VCaP (cell line): ENCODE results near the gene ARID2.

ENCODE experiments used
- H3K27ac ChIP-seq: fragments of 450-650 bp; 2 replicates; pipeline ENCODE4 v1.5.1; 2017
- TF ChIP-seq, protein P1 (sequence below): fragments of 450-650 bp; conservative IDR thresholded peaks from 2 replicates; pipeline ENCODE4 v1.5.1; 2017; ENCODE audit warnings: mild to moderate bottlenecking, moderate library complexity

Gene ARID2, protein sequence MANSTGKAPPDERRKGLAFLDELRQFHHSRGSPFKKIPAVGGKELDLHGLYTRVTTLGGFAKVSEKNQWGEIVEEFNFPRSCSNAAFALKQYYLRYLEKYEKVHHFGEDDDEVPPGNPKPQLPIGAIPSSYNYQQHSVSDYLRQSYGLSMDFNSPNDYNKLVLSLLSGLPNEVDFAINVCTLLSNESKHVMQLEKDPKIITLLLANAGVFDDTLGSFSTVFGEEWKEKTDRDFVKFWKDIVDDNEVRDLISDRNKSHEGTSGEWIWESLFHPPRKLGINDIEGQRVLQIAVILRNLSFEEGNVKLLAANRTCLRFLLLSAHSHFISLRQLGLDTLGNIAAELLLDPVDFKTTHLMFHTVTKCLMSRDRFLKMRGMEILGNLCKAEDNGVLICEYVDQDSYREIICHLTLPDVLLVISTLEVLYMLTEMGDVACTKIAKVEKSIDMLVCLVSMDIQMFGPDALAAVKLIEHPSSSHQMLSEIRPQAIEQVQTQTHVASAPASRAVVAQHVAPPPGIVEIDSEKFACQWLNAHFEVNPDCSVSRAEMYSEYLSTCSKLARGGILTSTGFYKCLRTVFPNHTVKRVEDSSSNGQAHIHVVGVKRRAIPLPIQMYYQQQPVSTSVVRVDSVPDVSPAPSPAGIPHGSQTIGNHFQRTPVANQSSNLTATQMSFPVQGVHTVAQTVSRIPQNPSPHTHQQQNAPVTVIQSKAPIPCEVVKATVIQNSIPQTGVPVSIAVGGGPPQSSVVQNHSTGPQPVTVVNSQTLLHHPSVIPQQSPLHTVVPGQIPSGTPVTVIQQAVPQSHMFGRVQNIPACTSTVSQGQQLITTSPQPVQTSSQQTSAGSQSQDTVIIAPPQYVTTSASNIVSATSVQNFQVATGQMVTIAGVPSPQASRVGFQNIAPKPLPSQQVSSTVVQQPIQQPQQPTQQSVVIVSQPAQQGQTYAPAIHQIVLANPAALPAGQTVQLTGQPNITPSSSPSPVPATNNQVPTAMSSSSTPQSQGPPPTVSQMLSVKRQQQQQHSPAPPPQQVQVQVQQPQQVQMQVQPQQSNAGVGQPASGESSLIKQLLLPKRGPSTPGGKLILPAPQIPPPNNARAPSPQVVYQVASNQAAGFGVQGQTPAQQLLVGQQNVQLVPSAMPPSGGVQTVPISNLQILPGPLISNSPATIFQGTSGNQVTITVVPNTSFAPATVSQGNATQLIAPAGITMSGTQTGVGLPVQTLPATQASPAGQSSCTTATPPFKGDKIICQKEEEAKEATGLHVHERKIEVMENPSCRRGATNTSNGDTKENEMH (N-terminal part only)

DNA sequence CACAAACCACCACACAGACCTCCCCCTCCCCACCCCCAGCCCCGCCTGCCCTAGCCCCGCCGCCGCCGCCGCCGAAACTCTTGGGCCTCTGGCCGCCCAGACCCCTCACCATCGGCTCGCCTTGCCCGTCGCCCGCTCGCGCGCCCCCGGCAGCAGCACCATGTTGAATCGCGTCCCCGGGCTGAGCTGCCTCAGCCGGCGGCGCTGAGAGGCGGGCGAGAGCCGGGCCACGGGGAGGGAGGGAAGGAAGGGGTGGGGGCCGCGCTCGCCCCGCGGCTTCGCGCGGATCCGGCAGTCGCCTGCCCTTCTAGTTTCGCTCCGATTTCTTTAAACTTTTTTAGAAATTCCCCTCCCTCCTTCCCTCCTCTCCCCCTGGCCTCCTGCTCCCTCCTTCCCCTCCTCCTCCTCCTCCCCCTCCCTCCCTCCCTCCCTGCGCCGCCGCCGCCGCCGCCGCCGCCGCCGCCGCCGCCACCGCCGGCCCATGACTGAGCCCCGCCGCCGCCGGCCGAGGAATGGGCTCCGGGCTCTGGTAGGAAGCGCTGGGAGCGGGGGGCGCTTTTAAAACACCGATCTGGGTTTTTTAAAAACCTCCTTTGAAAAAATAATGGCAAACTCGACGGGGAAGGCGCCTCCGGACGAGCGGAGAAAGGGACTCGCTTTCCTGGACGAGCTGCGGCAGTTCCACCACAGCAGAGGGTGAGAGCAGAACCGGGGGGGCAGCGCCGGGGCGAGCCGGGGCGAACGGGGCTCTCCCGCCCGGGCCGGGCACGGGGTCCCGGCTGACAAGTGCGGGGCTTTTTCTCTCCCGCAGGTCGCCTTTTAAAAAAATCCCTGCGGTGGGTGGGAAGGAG lies at the start of gene ARID2:
TSS of gene ARID2 (plus strand) at position 474 of the 851 bp plus-strand sequence. CDS start at position 605, 131 bp downstream.
- H3K27ac ChIP-seq, result peak within 1 kb of the TSS; percentile 100
- TF ChIP-seq, protein P1, sequence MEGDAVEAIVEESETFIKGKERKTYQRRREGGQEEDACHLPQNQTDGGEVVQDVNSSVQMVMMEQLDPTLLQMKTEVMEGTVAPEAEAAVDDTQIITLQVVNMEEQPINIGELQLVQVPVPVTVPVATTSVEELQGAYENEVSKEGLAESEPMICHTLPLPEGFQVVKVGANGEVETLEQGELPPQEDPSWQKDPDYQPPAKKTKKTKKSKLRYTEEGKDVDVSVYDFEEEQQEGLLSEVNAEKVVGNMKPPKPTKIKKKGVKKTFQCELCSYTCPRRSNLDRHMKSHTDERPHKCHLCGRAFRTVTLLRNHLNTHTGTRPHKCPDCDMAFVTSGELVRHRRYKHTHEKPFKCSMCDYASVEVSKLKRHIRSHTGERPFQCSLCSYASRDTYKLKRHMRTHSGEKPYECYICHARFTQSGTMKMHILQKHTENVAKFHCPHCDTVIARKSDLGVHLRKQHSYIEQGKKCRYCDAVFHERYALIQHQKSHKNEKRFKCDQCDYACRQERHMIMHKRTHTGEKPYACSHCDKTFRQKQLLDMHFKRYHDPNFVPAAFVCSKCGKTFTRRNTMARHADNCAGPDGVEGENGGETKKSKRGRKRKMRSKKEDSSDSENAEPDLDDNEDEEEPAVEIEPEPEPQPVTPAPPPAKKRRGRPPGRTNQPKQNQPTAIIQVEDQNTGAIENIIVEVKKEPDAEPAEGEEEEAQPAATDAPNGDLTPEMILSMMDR, result no peak

- TF ChIP-seq, protein P1, result no peak
Measured at GRCh38 chr12:45680362-45680761, 49.1 kb upstream of the ARID2 start.

DNA sequence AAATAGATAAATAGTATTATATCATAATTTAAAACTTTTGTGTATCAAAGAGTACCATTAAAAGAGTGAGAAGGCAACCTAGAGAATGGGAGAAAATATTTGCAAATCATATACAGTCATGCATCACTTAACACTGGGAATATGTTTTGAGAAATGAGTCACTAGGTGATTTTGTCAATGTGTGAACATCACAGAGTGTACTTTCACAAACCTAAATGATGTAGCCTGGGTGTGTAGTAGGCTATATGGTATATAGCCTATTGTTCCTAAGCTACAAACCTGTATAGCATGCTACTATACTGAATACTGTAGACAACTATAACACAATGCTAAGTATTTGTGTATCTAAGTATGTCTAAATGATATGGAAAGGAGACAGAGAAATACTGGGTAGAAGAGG lies 48.0 kb upstream of the ARID2 start:
- H3K27ac ChIP-seq, result no peak overlapping the region
- TF ChIP-seq, protein P1, result no peak

More at GRCh38 chr12:45680362-45680761, 49.1 kb upstream of the ARID2 start:
- no peak overlapping the region for H3K27ac ChIP-seq

DNA sequence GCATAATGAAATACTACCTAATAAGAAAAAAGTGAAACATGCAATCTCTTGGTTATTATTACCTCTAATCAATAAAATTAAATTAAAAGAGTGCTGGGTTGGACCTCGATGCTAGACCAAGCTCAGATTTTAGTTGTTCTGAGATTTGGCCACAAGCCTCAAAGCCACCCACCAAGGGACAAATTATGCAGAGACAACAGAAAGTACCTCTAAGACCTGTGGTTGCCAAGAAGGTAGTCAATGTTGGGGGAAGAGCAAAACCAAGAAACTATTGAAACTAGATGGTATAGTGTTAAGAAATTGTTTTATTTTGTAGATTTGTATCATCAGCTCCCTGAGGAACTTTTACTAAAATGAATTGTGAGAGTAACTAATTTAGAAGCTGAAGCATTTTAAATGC lies 43.8 kb upstream of the ARID2 start:
- no peak overlapping the region for H3K27ac ChIP-seq
- TF ChIP-seq, protein P1, result no peak

- H3K27ac ChIP-seq, result no peak overlapping the region
- TF ChIP-seq, protein P1, result no peak
Measured at GRCh38 chr12:45687081-45688015, 42.2 kb upstream of the ARID2 start.

GRCh38 chr12:45688183-45688582 lies 41.3 kb upstream of the ARID2 start:
- H3K27ac ChIP-seq, result no peak overlapping the region
- TF ChIP-seq, protein P1, result no peak
